ENCODE measurements around the gene PLA2G2F. TPM values are rescaled to one million over a fixed set of nuclear protein-coding genes. Genes with fewer than 3 reads are reported as not detected.

PLA2G2F gene
- total and polyA plus RNA-seq, 9 of the 15 experiments (the other 6 are each of a cell fraction or from before 2014, with no cell fraction given), result not detected

- TF ChIP-seq ARID3B (CRISPR knock-in tag; IDR thresholded peaks at IDR 0.05; ENCODE audit: borderline replicate concordance), result no peak
- TF ChIP-seq MTA3 (IDR thresholded peaks at IDR 0.05; ENCODE audit: borderline replicate concordance), result no peak
- peak; percentile 57 for TF ChIP-seq CBFA2T3 (IDR thresholded peaks at IDR 0.05)
- TF ChIP-seq ZFP36 (IDR thresholded peaks at IDR 0.05; ENCODE audit: low read depth, low read length, partially characterized antibody), result no peak
- 0 out of 2 replicates have a peak, but pooled peaks have one; percentile 20 for TF ChIP-seq CBFA2T2 (conservative IDR thresholded peaks at IDR 0.05)
- TF ChIP-seq CHD7 (IDR thresholded peaks at IDR 0.05; ENCODE audit: low read depth, low read length), result no peak
- TF ChIP-seq NR4A1 (CRISPR knock-in tag; IDR thresholded peaks at IDR 0.05), result no peak
- TF ChIP-seq NR4A1 (tag; IDR thresholded peaks at IDR 0.05), result no peak
- TF ChIP-seq, protein P1, sequence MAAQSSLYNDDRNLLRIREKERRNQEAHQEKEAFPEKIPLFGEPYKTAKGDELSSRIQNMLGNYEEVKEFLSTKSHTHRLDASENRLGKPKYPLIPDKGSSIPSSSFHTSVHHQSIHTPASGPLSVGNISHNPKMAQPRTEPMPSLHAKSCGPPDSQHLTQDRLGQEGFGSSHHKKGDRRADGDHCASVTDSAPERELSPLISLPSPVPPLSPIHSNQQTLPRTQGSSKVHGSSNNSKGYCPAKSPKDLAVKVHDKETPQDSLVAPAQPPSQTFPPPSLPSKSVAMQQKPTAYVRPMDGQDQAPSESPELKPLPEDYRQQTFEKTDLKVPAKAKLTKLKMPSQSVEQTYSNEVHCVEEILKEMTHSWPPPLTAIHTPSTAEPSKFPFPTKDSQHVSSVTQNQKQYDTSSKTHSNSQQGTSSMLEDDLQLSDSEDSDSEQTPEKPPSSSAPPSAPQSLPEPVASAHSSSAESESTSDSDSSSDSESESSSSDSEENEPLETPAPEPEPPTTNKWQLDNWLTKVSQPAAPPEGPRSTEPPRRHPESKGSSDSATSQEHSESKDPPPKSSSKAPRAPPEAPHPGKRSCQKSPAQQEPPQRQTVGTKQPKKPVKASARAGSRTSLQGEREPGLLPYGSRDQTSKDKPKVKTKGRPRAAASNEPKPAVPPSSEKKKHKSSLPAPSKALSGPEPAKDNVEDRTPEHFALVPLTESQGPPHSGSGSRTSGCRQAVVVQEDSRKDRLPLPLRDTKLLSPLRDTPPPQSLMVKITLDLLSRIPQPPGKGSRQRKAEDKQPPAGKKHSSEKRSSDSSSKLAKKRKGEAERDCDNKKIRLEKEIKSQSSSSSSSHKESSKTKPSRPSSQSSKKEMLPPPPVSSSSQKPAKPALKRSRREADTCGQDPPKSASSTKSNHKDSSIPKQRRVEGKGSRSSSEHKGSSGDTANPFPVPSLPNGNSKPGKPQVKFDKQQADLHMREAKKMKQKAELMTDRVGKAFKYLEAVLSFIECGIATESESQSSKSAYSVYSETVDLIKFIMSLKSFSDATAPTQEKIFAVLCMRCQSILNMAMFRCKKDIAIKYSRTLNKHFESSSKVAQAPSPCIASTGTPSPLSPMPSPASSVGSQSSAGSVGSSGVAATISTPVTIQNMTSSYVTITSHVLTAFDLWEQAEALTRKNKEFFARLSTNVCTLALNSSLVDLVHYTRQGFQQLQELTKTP (IDR thresholded peaks at IDR 0.05; ENCODE audit: low read depth in 1 of 2, partially characterized antibody in 2 of 2), result no peak
- TF ChIP-seq POLR2G (IDR thresholded peaks at IDR 0.05; ENCODE audit: low read depth, low read length), result no peak
Observed at GRCh38 chr1:20167126-20167525, 28.0 kb downstream of the PLA2G2F start (continued).

Data from K562 (cell line).